HEK293 (cell line): Measurements from ENCODE around the gene TCAP.

Source experiments
- CTCF ChIA-PET: fragments of 350-600 bp; formaldehyde crosslinking; extraction: SDS; loops from one replicate; lab custom pipeline; 2021; ENCODE audit warnings: antibody characterized with exemption; lab: Yijun Ruan, JAX
- POLR2A ChIA-PET: fragments of 300-600 bp; formaldehyde crosslinking; extraction: SDS; loops from one replicate; lab custom pipeline; 2020; ENCODE audit warnings: antibody characterized with exemption, inconsistent platforms; lab: Yijun Ruan, JAX
- H3K27ac ChIP-seq: fragments of 200-500 bp; sonication (Bioruptor generic); 2 replicates; pipeline ENCODE4 v1.5.1; 2014; ENCODE audit warnings: low read depth, low read length, control low read depth, inconsistent platforms; ENCODE audit errors: extremely low read depth
- H3K36me3 ChIP-seq, 2 experiments: fragments of 200-500 bp in 1 of 2; sonication (Bioruptor generic) in 1 of 2; 1 replicate in 1 of 2; 2 replicates in 1 of 2; pipeline ENCODE4 v1.5.1; 2014 to 2017; ENCODE audit warnings: inconsistent platforms in 2 of 2, low read length in 2 of 2; ENCODE audit not compliant: control insufficient read depth in 2 of 2, insufficient read depth in 1 of 2
- H3K4me1 ChIP-seq: fragments of 200-500 bp; sonication (Bioruptor generic); 2 replicates; pipeline ENCODE4 v1.5.1; 2014; ENCODE audit warnings: mild to moderate bottlenecking, low read length, inconsistent platforms; ENCODE audit not compliant: control insufficient read depth, insufficient read depth
- H3K4me3 ChIP-seq: 2 replicates; pipeline ENCODE4 v1.5.1; 2011; ENCODE audit warnings: low read depth, mild to moderate bottlenecking, control low read depth, low read length, moderate library complexity
- H3K9me3 ChIP-seq: fragments of 200-500 bp; sonication (Bioruptor generic); 2 replicates; pipeline ENCODE4 v1.5.1; 2014; ENCODE audit warnings: low read depth, low read length, inconsistent platforms; ENCODE audit not compliant: control insufficient read depth, insufficient read depth
- EGR2 ChIP-seq: fragments of 450-650 bp; formaldehyde crosslinking; IDR thresholded peaks from 2 replicates; pipeline ENCODE4 v1.5.1; 2016; ENCODE audit warnings: low read depth, missing biosample characterization, missing genetic modification characterization
- KLF1 ChIP-seq: fragments of 450-650 bp; formaldehyde crosslinking; IDR thresholded peaks from 2 replicates; pipeline ENCODE4 v1.5.1; 2016; ENCODE audit warnings: missing biosample characterization, missing genetic modification characterization
- KLF10 ChIP-seq: fragments of 450-650 bp; IDR thresholded peaks from 2 replicates; pipeline ENCODE4 v1.5.1; 2018; ENCODE audit warnings: missing biosample characterization, mild to moderate bottlenecking, missing genetic modification characterization
- ZFHX2 ChIP-seq: fragments of 450-650 bp; formaldehyde crosslinking; conservative IDR thresholded peaks from 2 replicates; pipeline ENCODE4 v1.5.1; 2016; ENCODE audit warnings: missing biosample characterization, missing genetic modification characterization
- ZNF2 ChIP-seq: fragments of 450-650 bp; formaldehyde crosslinking; IDR thresholded peaks from 2 replicates; pipeline ENCODE4 v1.5.1; 2016; ENCODE audit warnings: missing biosample characterization, missing genetic modification characterization
- ZNF239 ChIP-seq: fragments of 450-650 bp; formaldehyde crosslinking; IDR thresholded peaks from 2 replicates; pipeline ENCODE4 v1.5.1; 2016; ENCODE audit warnings: missing biosample characterization, missing genetic modification characterization
- ZNF544 ChIP-seq: fragments of 450-650 bp; formaldehyde crosslinking; IDR thresholded peaks from 2 replicates; pipeline ENCODE4 v1.5.0; 2017; ENCODE audit warnings: missing biosample characterization, missing genetic modification characterization
- ZNF571 ChIP-seq: fragments of 450-650 bp; formaldehyde crosslinking; IDR thresholded peaks from 2 replicates; pipeline ENCODE4 v1.5.0; 2017; ENCODE audit warnings: missing biosample characterization, missing genetic modification characterization
- ZNF629 ChIP-seq: fragments of 450-650 bp; formaldehyde crosslinking; IDR thresholded peaks from 2 replicates; pipeline ENCODE4 v1.5.1; 2017; ENCODE audit warnings: missing biosample characterization, missing genetic modification characterization
- ZXDB ChIP-seq: fragments of 450-650 bp; formaldehyde crosslinking; IDR thresholded peaks from 2 replicates; pipeline ENCODE4 v1.5.1; 2016; ENCODE audit warnings: missing biosample characterization, missing genetic modification characterization
- TF ChIP-seq, protein P1 (sequence below): fragments of 450-650 bp; formaldehyde crosslinking; IDR thresholded peaks from 2 replicates; pipeline ENCODE4 v1.5.1; 2016; ENCODE audit warnings: missing biosample characterization, missing genetic modification characterization
- TF ChIP-seq, protein P2 (sequence below): fragments of 450-650 bp; formaldehyde crosslinking; IDR thresholded peaks from 2 replicates; pipeline ENCODE4 v1.5.1; 2016; ENCODE audit warnings: missing biosample characterization, missing genetic modification characterization
- TF ChIP-seq, protein P3 (sequence below): fragments of 450-650 bp; formaldehyde crosslinking; IDR thresholded peaks from 2 replicates; pipeline ENCODE4 v1.5.1; 2017; ENCODE audit warnings: missing biosample characterization, missing genetic modification characterization

TCAP gene

DNA sequence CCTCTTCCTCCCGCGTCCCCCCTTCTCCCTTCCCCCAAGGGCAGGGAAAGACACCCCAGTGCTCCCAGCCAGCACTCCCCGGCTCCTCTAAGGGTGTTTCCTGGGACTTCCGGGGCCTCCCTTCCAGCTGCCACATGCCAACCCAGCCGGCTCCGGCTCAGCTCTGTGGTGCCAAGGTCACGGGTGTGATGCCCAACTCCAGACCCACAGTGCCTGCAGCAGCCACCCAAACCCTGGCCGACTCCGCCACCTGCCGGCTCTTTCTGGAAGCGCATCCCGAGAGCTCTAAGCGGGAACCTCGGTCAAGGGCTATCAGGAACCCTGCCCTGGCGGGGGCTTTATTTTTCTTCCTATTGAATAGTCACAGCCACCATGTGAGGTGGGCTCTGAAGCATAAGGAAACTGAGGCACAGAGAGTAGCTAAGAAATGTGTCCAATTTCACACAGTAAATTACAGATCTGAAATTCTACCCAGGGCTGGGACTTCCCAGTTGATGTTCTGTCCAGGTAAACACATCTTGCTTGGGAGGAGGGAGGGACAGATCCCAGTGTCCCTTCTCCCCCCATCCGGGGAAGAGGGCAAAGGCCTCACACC lies 41.7 kb upstream of the TCAP start (continued):
- TF ChIP-seq, protein P1, sequence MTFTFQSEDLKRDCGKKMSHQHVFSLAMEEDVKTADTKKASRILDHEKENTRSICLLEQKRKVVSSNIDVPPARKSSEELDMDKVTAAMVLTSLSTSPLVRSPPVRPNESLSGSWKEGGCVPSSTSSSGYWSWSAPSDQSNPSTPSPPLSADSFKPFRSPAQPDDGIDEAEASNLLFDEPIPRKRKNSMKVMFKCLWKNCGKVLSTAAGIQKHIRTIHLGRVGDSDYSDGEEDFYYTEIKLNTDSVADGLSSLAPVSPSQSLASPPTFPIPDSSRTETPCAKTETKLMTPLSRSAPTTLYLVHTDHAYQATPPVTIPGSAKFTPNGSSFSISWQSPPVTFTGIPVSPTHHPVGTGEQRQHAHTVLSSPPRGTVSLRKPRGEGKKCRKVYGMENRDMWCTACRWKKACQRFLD (tag by site-specific recombination) = no peak
- peak; percentile 76 for TF ChIP-seq ZNF2 (tag by site-specific recombination)
- TF ChIP-seq, protein P2, sequence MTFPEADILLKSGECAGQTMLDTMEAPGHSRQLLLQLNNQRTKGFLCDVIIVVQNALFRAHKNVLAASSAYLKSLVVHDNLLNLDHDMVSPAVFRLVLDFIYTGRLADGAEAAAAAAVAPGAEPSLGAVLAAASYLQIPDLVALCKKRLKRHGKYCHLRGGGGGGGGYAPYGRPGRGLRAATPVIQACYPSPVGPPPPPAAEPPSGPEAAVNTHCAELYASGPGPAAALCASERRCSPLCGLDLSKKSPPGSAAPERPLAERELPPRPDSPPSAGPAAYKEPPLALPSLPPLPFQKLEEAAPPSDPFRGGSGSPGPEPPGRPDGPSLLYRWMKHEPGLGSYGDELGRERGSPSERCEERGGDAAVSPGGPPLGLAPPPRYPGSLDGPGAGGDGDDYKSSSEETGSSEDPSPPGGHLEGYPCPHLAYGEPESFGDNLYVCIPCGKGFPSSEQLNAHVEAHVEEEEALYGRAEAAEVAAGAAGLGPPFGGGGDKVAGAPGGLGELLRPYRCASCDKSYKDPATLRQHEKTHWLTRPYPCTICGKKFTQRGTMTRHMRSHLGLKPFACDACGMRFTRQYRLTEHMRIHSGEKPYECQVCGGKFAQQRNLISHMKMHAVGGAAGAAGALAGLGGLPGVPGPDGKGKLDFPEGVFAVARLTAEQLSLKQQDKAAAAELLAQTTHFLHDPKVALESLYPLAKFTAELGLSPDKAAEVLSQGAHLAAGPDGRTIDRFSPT (tag by site-specific recombination) = peak; percentile 97
- TF ChIP-seq, protein P3, sequence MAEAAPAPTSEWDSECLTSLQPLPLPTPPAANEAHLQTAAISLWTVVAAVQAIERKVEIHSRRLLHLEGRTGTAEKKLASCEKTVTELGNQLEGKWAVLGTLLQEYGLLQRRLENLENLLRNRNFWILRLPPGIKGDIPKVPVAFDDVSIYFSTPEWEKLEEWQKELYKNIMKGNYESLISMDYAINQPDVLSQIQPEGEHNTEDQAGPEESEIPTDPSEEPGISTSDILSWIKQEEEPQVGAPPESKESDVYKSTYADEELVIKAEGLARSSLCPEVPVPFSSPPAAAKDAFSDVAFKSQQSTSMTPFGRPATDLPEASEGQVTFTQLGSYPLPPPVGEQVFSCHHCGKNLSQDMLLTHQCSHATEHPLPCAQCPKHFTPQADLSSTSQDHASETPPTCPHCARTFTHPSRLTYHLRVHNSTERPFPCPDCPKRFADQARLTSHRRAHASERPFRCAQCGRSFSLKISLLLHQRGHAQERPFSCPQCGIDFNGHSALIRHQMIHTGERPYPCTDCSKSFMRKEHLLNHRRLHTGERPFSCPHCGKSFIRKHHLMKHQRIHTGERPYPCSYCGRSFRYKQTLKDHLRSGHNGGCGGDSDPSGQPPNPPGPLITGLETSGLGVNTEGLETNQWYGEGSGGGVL = no peak

DNA sequence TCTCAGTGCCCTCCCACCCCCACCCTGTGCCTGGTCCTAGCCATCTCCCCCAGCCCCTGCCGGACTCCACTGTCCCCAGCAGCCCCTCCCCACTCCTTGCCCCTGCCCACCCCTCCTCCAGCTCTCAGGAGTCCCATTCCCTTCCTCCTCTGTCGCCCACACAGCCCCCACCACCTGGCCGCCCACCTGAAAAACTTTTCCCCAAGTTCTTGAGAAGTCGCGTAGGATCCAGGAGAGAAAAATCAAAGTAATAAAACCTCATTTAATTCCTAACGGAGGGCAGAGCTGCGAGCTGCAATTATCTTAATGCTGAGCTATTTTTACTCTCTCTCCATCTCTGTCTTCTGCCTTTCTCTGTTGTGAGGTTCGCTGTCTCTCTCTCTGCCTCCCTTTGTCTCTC lies 40.8 kb upstream of the TCAP start:
- Histone ChIP-seq H3K36me3 (no peaks in the 10 kb centered on the region), H3K4me3 (no peak overlapping the region), H3K9me3 (no peaks in the 10 kb centered on the region), H3K27ac (no peak overlapping the region), H3K4me1 (no peaks in the 10 kb centered on the region)
- CTCF ChIA-PET = interaction anchor here (0.7 to 11.8 kb wide), 14 partner anchors 10 to 618 kb away, joined by 3 to 475 read pairs (median 16); partner anchors contain the start of genes CSF3, PNMT, STARD3 and TCAP
- TF ChIP-seq EGR2 (tag by site-specific recombination) (peak; percentile 59), ZNF239 (tag by site-specific recombination) (no peak), ZNF571 (tag by site-specific recombination) (no peak), ZFHX2 (tag by site-specific recombination) (peak; percentile 76), ZNF544 (tag by site-specific recombination) (no peak), KLF10 (no peak), ZNF2 (tag by site-specific recombination) (no peak)
- POLR2A ChIA-PET = interaction anchor here (0.6 kb wide), 1 partner anchor 44 kb away, joined by 8 read pairs; the partner anchor contains the start of gene PNMT

DNA sequence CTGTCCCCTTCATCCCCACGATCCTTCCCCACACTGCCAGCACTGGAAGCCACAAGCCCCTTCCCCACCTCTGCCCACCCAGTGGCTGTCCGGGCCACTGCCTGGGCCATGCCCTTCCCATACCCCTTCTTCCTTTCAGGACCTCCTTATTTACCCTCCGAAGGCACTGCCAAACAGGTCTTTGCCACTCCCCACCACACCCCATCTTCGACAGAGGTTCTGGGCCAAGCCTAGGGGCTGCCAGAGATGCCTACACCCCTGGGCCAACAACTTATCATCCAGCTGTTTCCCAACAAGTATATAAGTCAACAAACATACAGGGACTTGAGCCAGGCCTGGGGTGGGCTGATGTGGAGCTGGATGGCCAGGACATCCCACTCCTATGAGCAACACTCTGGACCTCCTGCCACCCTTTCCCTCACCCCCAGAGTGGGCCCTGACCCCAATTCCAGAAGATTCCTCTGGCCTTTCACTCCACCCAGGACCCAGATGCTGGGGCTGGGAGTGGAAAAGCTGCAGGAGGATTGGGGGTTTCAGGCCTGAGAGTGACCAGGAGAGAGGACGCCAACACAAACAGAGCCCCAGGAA lies 39.9 kb upstream of the TCAP start:
- TF ChIP-seq KLF1 (tag by site-specific recombination) = peak; percentile 58
- TF ChIP-seq ZNF629 (tag by site-specific recombination) = no peak
- TF ChIP-seq ZXDB (tag by site-specific recombination) = no peak
- no peaks in the 10 kb centered on the region for H3K36me3 ChIP-seq
- no peaks in the 10 kb centered on the region for H3K9me3 ChIP-seq
- POLR2A ChIA-PET = interaction anchor here (3.7 kb wide), 1 partner anchor 12 kb away, joined by 12 read pairs; the partner anchor contains the start of gene STARD3
- H3K4me1 ChIP-seq = no peaks in the 10 kb centered on the region
- CTCF ChIA-PET = interaction anchor here (0.7 to 11.8 kb wide), 10 partner anchors 10 to 543 kb away, joined by 3 to 475 read pairs (median 73); partner anchors contain the start of genes PNMT, STARD3 and TCAP
- no peak overlapping the region for H3K4me3 ChIP-seq
- no peak overlapping the region for H3K27ac ChIP-seq
